ENCODE results near the gene CAB39L.

Gene CAB39L

DNA sequence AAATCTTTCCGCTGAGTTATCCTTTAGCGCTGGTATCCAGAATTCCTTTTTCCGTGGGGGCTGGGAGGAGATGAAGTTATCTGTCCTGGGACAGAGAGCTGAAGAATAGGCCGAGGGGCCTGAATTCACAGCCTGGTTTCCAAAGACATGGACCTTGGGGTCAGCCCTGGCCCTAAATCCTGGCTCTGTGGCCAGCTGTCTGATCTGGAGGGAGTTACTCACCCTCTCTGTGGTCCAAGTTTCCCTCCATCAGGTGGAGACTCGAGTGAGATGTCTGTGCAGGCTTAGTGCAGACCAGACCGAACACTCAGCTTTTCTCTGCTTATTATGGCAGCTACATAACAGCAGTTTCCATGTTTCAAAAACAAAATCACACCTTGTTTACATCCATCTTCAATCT lies 136.5 kb downstream of the CAB39L start:
- Histone ChIP-seq H3K27me3 (ENCODE audit: insufficient read depth, low read length) (no peaks in the 10 kb centered on the region), H3K27ac (ENCODE audit: low read depth, low read length) (no peak overlapping the region), H3K4me1 (ENCODE audit: insufficient read depth, low read length) (no peaks in the 10 kb centered on the region), H3K36me3 (ENCODE audit: insufficient read depth, low read length) (no peaks in the 10 kb centered on the region), H3K9ac (ENCODE audit: low read depth, low read length) (no peak overlapping the region), H3K4me3 (ENCODE audit: low read length) (no peak overlapping the region), H3K9me3 (ENCODE audit: insufficient read depth, low read depth, low read length) (no peaks in the 10 kb centered on the region)
- WGBS: 95% methylated on average over 6 of the region's 6 CpGs

DNA sequence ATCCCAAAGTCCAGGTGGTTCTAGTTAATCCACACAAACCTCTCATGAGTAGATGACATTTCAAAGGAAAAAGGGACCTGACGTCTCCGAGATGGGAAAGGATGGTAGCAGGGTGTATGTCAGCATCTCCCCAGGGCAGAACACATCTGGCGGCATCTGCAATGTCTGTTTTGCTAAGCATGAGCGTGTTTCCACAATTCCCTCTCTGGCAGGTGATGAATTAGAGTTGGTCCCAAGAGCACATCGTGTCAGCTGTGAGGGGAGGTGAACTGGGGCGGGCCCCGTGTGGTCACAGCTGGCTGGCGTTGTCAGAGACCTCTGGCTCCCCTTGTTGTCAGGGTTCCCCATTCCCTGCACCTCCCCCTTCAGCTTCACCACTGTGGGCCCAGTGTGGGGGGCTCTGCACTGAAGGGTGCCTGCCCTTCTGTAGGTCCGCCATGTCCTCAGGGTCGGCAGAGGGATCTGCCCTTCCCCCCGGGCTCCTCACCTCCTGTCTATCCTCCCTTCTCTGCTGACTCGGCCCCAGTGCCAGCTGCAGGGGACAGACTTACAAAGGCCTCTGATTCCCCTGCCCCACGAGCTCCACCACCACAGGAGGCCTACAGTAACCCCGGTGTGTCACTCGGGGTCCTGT lies 138.0 kb downstream of the CAB39L start:
- no peaks in the 10 kb centered on the region for H3K36me3 ChIP-seq (ENCODE audit: insufficient read depth, low read length)
- H3K4me3 ChIP-seq (ENCODE audit: low read length): no peak overlapping the region
- WGBS: 85% methylated on average over 15 of the region's 15 CpGs
- no peaks in the 10 kb centered on the region for H3K9me3 ChIP-seq (ENCODE audit: insufficient read depth, low read depth, low read length)
- no peaks in the 10 kb centered on the region for H3K4me1 ChIP-seq (ENCODE audit: insufficient read depth, low read length)
- H3K27ac ChIP-seq (ENCODE audit: low read depth, low read length): no peak overlapping the region
- no peaks in the 10 kb centered on the region for H3K27me3 ChIP-seq (ENCODE audit: insufficient read depth, low read length)
- H3K9ac ChIP-seq (ENCODE audit: low read depth, low read length): no peak overlapping the region

DNA sequence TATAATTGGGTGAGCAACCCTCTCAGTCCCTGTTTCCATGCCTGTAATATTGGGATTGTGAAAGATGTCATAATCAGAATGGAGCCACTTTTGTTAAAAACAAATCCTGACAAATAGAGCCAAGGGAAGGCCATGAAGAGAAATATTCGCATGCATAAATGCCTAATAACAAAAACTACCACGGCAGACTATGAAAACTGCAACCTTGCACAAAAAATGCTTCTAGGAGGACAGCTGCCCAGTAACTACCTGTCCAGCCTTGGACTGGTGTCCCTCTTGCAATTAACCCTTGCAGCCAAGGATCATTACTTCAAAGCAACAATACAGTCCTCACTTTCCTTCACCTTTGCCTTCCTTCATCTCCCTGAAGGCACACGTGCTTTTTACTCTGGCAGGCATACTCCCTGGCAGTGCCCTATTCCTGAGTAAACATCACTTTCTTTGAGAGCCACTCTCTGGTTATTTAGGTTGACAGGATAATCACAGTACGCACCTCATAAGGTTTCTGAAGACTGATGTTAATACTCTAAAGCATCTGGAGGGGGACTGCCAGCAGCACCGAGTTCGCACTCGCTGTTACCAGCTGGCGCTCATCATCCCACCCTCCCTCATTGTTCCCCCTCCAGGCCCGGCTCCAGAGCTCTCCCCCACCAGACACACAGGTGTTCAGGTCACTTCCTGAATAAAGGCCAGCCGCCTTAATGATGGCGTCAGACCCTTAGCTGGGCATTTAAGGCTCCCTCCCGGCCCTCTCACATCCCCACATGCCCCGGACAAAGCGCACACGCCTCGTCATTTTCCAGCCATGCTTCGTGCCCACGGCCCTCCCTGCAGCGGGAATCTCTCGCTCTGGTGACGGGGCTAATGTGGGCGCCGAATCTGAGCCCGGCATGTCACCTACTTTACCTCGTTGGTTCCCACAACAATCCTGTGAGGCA lies 138.8 kb downstream of the CAB39L start:
- H3K27ac ChIP-seq (ENCODE audit: low read depth, low read length): no peak overlapping the region
- WGBS: 94% methylated on average over 25 of the region's 25 CpGs
- H3K9ac ChIP-seq (ENCODE audit: low read depth, low read length): no peak overlapping the region
- no peak overlapping the region for H3K4me3 ChIP-seq (ENCODE audit: low read length)
- no peaks in the 10 kb centered on the region for H3K4me1 ChIP-seq (ENCODE audit: insufficient read depth, low read length)
- H3K36me3 ChIP-seq (ENCODE audit: insufficient read depth, low read length): no peaks in the 10 kb centered on the region
- no peaks in the 10 kb centered on the region for H3K9me3 ChIP-seq (ENCODE audit: insufficient read depth, low read depth, low read length)
- H3K27me3 ChIP-seq (ENCODE audit: insufficient read depth, low read length): no peaks in the 10 kb centered on the region

DNA sequence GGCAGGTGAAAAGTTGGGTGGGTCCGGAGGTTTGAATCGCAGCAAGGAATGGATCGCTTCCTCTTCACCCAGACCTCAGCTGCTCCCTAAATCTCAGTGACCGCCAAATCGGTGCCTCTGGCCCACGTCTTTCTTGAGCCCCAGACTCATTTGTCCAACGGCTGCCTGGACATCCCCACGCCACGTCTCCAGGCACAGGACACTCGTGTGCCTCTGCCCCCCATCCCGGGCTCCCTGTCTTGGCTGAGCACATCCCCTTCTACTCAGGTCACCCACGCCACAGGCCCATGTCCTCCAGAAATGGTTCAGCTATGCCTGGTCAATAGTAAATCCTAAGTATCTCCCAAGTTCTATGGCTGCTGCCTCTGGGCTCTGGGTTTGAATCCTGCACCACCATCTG lies 139.5 kb downstream of the CAB39L start:
- no peaks in the 10 kb centered on the region for H3K36me3 ChIP-seq (ENCODE audit: insufficient read depth, low read length)
- H3K9me3 ChIP-seq (ENCODE audit: insufficient read depth, low read depth, low read length): no peaks in the 10 kb centered on the region
- no peak overlapping the region for H3K4me3 ChIP-seq (ENCODE audit: low read length)
- H3K9ac ChIP-seq (ENCODE audit: low read depth, low read length): no peak overlapping the region
- H3K27ac ChIP-seq (ENCODE audit: low read depth, low read length): no peak overlapping the region
- H3K27me3 ChIP-seq (ENCODE audit: insufficient read depth, low read length): no peaks in the 10 kb centered on the region
- H3K4me1 ChIP-seq (ENCODE audit: insufficient read depth, low read length): no peaks in the 10 kb centered on the region
- 94% methylated on average over 12 of the region's 12 CpGs for WGBS

DNA sequence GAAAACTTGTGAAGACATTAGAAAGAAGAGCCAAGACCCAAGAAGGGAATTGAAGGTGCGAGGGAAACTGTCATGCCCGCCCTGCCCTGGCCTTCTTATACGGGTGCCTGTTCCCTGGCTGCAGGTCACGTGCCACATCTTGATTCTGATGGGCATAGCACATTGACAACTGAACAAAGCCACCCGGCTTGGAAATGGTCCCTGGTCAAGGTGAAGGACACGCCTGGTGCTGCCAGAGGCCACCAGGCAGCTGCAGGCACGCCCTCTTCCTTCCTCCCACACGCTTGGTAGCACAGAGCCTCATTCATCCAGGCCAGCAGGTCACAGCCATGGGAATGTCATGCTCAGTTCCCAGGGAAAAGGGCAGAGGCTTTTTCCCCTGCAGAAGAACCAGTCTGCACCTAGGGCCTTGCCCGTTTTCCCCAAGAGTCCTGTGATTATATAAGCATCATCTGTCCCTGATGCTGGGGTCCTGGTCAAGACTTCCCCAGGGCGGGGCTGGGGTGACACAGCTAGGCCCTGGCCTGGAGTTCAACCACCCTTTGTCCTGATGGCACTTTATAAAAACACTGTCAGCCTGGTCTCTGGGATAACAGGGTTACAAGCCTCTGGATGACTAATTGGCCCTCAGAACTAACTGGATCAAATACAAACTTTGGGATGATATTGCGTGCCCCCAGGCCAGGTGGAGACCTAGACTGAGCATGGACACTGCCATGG lies 140.2 kb downstream of the CAB39L start:
- H3K4me3 ChIP-seq (ENCODE audit: low read length): no peak overlapping the region

DNA sequence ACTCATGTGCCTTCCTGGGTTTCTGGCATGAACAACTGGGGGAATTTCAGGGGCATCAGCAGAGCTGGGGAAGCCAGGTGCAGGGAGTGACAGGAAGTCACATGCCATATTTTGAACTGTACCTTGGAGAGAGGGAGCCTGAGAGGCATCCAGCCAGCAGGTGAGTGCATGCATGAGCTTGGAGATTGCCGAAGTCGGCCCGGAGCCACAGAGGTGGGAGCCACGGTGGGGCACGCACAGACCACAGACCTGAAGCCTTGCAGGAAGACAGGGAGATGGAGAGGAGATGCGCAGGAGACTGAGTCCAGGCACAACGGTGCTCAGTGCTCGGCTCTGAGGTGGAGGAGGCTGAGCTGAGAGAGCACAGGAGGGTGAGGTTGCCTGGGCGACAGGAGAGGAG lies 141.0 kb downstream of the CAB39L start:
- no peaks in the 10 kb centered on the region for H3K36me3 ChIP-seq (ENCODE audit: insufficient read depth, low read length)
- WGBS: 94% methylated on average over 9 of the region's 9 CpGs
- no peaks in the 10 kb centered on the region for H3K27me3 ChIP-seq (ENCODE audit: insufficient read depth, low read length)
- H3K4me3 ChIP-seq (ENCODE audit: low read length): no peak overlapping the region
- H3K9me3 ChIP-seq (ENCODE audit: insufficient read depth, low read depth, low read length): no peaks in the 10 kb centered on the region
- H3K4me1 ChIP-seq (ENCODE audit: insufficient read depth, low read length): no peaks in the 10 kb centered on the region
- no peak overlapping the region for H3K9ac ChIP-seq (ENCODE audit: low read depth, low read length)
- H3K27ac ChIP-seq (ENCODE audit: low read depth, low read length): no peak overlapping the region

More for the DNA sequence above, 140.2 kb downstream of the CAB39L start:
- no peaks in the 10 kb centered on the region for H3K36me3 ChIP-seq (ENCODE audit: insufficient read depth, low read length)
- no peaks in the 10 kb centered on the region for H3K9me3 ChIP-seq (ENCODE audit: insufficient read depth, low read depth, low read length)
- H3K4me1 ChIP-seq (ENCODE audit: insufficient read depth, low read length): no peaks in the 10 kb centered on the region
- H3K27me3 ChIP-seq (ENCODE audit: insufficient read depth, low read length): no peaks in the 10 kb centered on the region
- H3K9ac ChIP-seq (ENCODE audit: low read depth, low read length): no peak overlapping the region
- WGBS: 86% methylated on average over 11 of the region's 11 CpGs
- no peak overlapping the region for H3K27ac ChIP-seq (ENCODE audit: low read depth, low read length)

DNA sequence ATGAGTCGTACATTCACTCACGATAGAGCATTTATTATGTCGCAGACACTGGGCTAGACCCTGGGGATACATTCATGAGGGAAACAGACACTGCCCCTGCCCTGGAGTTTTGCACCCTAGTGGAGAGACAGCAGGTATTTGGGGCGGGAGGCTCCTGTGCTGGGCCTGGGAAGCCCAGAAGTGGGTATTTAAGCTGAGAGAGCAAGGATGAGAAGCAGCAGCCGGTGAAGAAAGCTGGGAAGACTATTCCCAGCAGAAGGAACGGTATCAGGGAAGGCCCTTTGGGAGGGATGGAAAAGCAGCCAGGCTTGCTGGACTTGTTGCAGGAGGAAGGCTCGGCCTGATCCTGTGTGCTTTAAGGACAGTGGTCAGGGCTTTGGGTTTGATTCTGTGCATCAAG lies 141.6 kb downstream of the CAB39L start:
- no peaks in the 10 kb centered on the region for H3K4me1 ChIP-seq (ENCODE audit: insufficient read depth, low read length)
- H3K27ac ChIP-seq (ENCODE audit: low read depth, low read length): no peak overlapping the region
- H3K9me3 ChIP-seq (ENCODE audit: insufficient read depth, low read depth, low read length): no peaks in the 10 kb centered on the region
- no peak overlapping the region for H3K9ac ChIP-seq (ENCODE audit: low read depth, low read length)
- no peaks in the 10 kb centered on the region for H3K27me3 ChIP-seq (ENCODE audit: insufficient read depth, low read length)
- no peaks in the 10 kb centered on the region for H3K36me3 ChIP-seq (ENCODE audit: insufficient read depth, low read length)
- 84% methylated on average over 7 of the region's 7 CpGs for WGBS
- H3K4me3 ChIP-seq (ENCODE audit: low read length): no peak overlapping the region

DNA sequence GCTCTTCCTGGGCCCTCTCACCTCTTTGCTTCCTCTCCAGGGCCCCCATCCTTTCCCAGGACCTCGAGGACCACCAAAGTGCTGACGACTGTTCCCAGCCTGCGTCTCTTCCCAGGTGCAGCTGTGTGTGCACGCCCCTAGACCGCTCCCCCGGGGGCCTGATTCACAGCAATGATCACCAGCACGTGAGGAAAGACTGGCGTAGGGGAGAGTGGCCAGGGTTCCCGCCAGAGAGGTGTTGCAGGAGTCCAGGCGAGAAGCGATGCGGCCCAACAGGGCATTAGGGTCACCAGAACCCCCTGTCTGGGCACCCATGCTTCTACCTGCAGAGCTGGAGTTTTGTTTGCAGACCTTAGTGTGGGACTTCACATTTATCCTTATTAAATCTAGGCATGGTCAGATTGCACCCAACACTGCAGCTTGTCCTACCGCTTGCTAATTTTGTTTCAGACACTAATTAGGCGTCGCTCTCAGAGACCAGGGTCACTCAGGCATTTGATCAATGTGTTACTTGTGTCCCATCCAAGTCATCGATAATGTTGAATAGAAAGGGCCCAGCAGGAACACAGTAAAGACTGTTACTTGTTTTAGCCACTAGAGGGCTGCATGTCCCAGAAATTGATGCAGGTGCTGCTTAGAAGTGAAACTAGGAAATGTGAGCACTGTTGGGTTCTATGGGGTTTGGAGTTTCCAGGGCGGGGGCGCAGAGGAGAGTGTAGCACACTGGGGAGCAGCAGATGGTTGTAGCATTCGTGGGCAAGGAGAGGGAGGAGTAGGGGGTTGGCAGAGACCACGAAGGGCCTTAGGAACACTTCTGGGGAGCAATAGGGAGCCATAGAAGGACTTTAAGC lies 142.9 kb downstream of the CAB39L start:
- no peak overlapping the region for H3K27ac ChIP-seq (ENCODE audit: low read depth, low read length)
- no peaks in the 10 kb centered on the region for H3K9me3 ChIP-seq (ENCODE audit: insufficient read depth, low read depth, low read length)
- H3K36me3 ChIP-seq (ENCODE audit: insufficient read depth, low read length): no peaks in the 10 kb centered on the region
- H3K27me3 ChIP-seq (ENCODE audit: insufficient read depth, low read length): no peaks in the 10 kb centered on the region
- H3K4me1 ChIP-seq (ENCODE audit: insufficient read depth, low read length): no peaks in the 10 kb centered on the region
- H3K4me3 ChIP-seq (ENCODE audit: low read length): no peak overlapping the region
- 60% methylated on average over 20 of the region's 20 CpGs for WGBS
- no peak overlapping the region for H3K9ac ChIP-seq (ENCODE audit: low read depth, low read length)

DNA sequence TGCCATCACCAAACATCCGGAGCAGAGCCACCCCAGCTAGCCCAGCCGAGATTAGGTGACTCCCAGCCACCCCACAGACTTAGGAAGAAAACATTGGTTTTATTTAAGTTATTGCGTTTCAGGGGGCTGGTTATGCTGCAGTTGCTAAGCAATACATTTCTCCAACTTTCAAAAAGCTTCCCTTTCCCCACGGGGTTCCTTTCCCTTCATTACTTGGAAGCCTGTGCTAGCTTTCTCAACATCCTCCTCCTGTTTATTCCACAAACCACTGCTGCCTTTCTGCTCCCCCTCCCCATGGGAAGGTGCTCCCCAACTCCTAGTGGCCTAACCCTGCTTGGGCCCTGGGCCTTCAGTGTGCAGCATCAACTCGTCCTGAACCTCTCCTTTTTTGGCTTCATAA lies 143.6 kb downstream of the CAB39L start:
- H3K4me3 ChIP-seq (ENCODE audit: low read length): no peak overlapping the region
- H3K27ac ChIP-seq (ENCODE audit: low read depth, low read length): no peak overlapping the region
- H3K9me3 ChIP-seq (ENCODE audit: insufficient read depth, low read depth, low read length): no peaks in the 10 kb centered on the region
- 88% methylated on average over 5 of the region's 5 CpGs for WGBS
- no peak overlapping the region for H3K9ac ChIP-seq (ENCODE audit: low read depth, low read length)
- no peaks in the 10 kb centered on the region for H3K27me3 ChIP-seq (ENCODE audit: insufficient read depth, low read length)
- no peaks in the 10 kb centered on the region for H3K36me3 ChIP-seq (ENCODE audit: insufficient read depth, low read length)
- H3K4me1 ChIP-seq (ENCODE audit: insufficient read depth, low read length): no peaks in the 10 kb centered on the region

DNA sequence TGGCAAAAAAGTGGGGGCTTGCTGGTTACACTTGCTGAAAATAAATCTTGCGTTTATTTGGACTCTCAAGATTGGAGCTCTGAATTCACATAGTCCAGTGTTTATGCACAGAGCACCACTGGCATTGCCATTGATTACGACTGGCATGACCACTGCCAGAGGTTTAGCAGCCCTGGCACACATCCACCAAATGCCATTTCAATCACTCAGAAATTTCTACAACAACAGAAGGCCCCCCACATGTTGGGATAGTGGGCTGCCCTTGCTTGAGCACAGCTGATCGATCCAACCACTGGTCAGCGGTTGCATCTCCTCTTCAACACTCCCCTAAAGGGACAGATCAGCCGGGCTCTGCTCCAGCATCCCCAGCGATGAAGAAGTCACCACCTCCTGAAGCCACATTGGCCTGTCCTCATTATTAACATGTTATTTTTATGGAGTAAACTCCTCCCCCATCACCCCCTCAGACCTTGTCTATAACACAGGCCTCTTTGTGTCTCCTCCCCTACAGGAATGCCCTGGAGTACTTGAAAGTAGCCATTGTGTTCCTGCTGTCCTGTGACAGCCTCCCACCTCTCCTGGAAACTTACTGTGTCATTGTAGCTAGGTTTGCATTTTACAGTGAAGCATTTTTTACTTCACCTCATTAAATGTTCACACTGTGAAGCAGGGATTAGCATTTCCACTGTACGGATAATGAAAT lies 144.8 kb downstream of the CAB39L start:
- H3K9ac ChIP-seq (ENCODE audit: low read depth, low read length): no peak overlapping the region
- WGBS: 91% methylated on average over 7 of the region's 7 CpGs
- H3K27me3 ChIP-seq (ENCODE audit: insufficient read depth, low read length): no peaks in the 10 kb centered on the region

More for the DNA sequence above, 144.8 kb downstream of the CAB39L start:
- no peak overlapping the region for H3K4me3 ChIP-seq (ENCODE audit: low read length)
- H3K9me3 ChIP-seq (ENCODE audit: insufficient read depth, low read depth, low read length): no peaks in the 10 kb centered on the region
- H3K4me1 ChIP-seq (ENCODE audit: insufficient read depth, low read length): no peaks in the 10 kb centered on the region
- no peak overlapping the region for H3K27ac ChIP-seq (ENCODE audit: low read depth, low read length)
- H3K36me3 ChIP-seq (ENCODE audit: insufficient read depth, low read length): no peaks in the 10 kb centered on the region

Measured in HUES64 (cell line).